Measurements from ENCODE around the gene DEFB121.
"Not testable (repeated sequence)": the region's sequence is repeated elsewhere in the genome, so short reads cannot be mapped to it uniquely, and the experiment has no call there.

DEFB121 gene

GRCh38 chr20:31406115-31406514, at the start of gene DEFB121:
DEFB121 (minus strand) TSS chr20:31406215; CDS start chr20:31406152, 63 bp downstream.
- no peak for DNase-seq (ENCODE audit: low read depth)

GRCh38 chr20:31454361-31454760, 48.3 kb upstream of the DEFB121 start:
- DNase-seq (ENCODE audit: low read depth) = no peak

GRCh38 chr20:31452575-31452974, 46.6 kb upstream of the DEFB121 start:
- no peak for DNase-seq (ENCODE audit: low read depth)

GRCh38 chr20:31449511-31450414, 43.7 kb upstream of the DEFB121 start:
- no peak for DNase-seq (ENCODE audit: low read depth)

- no peak for DNase-seq (ENCODE audit: low read depth)
These were observed 40.2 kb upstream of the DEFB121 start for GRCh38 chr20:31446084-31446819.

GRCh38 chr20:31440012-31440659, 34.1 kb upstream of the DEFB121 start, which contains the start of gene DEFB123:
DEFB123 (plus strand) TSS chr20:31440632; CDS start chr20:31440699, 67 bp downstream.
- no peak for DNase-seq (ENCODE audit: low read depth)

GRCh38 chr20:31430568-31431115, 24.6 kb upstream of the DEFB121 start:
- no peak for DNase-seq (ENCODE audit: low read depth)

- not testable (repeated sequence) for DNase-seq (ENCODE audit: low read depth)
These were observed 21.6 kb upstream of the DEFB121 start for GRCh38 chr20:31427576-31427975.

- DNase-seq (ENCODE audit: low read depth) = not testable (repeated sequence)
These were observed 21.0 kb upstream of the DEFB121 start for GRCh38 chr20:31426891-31427551.

- no peak for DNase-seq (ENCODE audit: low read depth)
These were observed 19.8 kb upstream of the DEFB121 start for GRCh38 chr20:31425797-31426196.

GRCh38 chr20:31418307-31418706, 12.3 kb upstream of the DEFB121 start:
- no peak for DNase-seq (ENCODE audit: low read depth)

GRCh38 chr20:31415653-31416052, 9.6 kb upstream of the DEFB121 start:
- DNase-seq (ENCODE audit: low read depth) = no peak

GRCh38 chr20:31414381-31414780, 8.4 kb upstream of the DEFB121 start:
- no peak for DNase-seq (ENCODE audit: low read depth)

- no peak for DNase-seq (ENCODE audit: low read depth)
These were observed 4.0 kb upstream of the DEFB121 start for GRCh38 chr20:31410011-31410410.

- no peak for DNase-seq (ENCODE audit: low read depth)
These were observed 2.1 kb downstream of the DEFB121 start for GRCh38 chr20:31403886-31404285.

- DNase-seq (ENCODE audit: low read depth) = no peak
These were observed 11.1 kb downstream of the DEFB121 start for GRCh38 chr20:31394900-31395299.

GRCh38 chr20:31392836-31393235, 13.2 kb downstream of the DEFB121 start:
- DNase-seq (ENCODE audit: low read depth) = no peak

GRCh38 chr20:31390490-31390889, 15.5 kb downstream of the DEFB121 start, which contains the start of gene DEFB119:
DEFB119 (minus strand) TSS chr20:31390590; CDS start chr20:31390483, 107 bp downstream.
- no peak for DNase-seq (ENCODE audit: low read depth)

- DNase-seq (ENCODE audit: low read depth) = no peak
These were observed 31.7 kb downstream of the DEFB121 start for GRCh38 chr20:31374346-31374745.

GRCh38 chr20:31368301-31368700, 37.7 kb downstream of the DEFB121 start, which contains the start of gene DEFB118:
DEFB118 (plus strand) TSS chr20:31368601; CDS start chr20:31368651, 50 bp downstream.
- no peak for DNase-seq (ENCODE audit: low read depth)

GRCh38 chr20:31364272-31364671, 41.7 kb downstream of the DEFB121 start:
- DNase-seq (ENCODE audit: low read depth) = not testable (repeated sequence)
